Fibroblast of gingiva (primary cell): ENCODE data around the gene BRF1.

Source experiments
- DNase-seq: peaks from one replicate; pipeline ENCODE4 v3.0.0-alpha.2; 2011; ENCODE audit warnings: low read depth

Gene BRF1

DNA sequence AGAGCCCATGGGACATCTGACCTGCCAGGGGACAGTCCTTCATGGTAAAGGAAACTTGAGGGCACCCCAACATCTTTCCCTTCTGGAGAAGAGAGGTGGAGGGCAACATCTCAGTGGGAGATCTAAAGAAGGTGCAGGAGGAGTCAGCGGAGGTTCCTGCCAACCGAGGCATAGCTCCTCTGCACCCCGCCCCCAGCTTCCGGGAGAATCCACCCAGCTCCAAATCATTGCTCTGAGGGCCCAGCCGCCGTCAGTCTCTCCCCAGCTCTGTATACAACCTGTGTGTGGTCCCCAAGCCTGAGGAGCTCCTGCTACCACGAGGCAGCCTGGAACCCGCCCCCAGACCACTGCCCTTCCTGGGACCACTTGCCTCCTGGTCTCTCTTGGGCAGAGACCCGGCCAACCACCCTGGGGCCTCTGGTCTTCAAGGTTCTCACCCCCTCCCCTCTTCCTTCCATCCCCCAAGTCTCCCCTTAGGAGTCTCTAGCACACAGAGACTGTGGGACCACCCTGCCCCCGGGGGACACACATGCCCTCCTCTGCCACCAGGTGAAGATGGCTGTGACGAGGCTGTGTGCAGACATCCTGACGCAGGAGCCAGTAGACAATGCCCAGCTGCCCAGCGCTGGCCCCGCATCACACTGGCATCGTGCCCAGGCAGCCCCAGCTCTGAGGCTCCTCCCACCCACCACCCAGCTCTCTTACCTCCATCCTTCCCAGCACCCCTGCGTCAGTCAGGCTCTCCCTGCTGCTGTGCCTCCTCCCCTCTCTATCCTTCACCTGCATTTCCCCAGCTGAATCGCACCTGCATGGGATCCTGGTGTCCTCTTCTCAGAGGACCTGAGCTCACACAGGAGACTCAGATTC is 106.7 kb downstream of the BRF1 start:
- no peak for DNase-seq

- no peak for DNase-seq
Measured at GRCh38 chr14:105192866-105193731, 107.7 kb downstream of the BRF1 start.

- DNase-seq, result no peak
Measured at GRCh38 chr14:105187935-105188524, 112.8 kb downstream of the BRF1 start.

DNA sequence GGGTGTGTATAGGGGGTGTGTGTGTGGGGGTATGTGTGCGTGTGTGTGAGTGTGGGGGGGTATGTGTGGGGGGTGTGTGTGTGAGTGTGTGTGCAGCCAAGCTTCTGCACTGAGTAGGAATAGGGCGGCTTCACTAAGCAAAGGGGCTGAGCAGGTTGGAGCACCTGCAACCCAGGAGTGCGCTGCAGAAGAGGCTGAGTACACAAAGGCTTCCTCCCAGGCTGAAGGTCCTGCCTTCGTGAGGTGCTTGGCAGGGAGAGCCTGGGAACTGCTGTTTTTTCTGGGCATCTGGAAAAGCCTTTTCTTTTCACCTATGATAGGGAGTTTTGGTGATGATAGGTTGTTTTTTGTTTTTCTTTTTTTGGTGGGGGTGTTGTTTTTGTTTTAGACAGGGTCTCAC is 113.7 kb downstream of the BRF1 start:
- no peak for DNase-seq

DNA sequence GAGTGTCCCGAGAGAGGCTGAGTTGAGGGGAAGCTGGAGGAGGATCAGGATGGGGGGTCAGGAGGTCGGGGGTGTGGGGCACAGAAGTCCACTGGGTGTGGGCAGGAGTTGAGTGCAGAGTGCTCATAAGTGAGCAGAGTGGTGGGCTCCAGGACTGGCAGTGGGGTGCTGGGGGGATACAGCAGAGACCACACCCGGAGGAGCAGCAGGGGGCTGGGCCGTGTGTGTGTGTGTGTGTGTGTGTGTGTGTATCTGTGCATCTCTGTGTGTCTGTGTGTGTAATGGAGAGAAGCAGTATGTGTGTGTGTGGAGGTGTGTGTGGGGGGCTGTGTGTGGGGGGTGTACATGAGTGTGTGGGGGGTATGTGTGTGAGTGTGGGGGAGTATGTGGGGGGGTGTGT is 114.8 kb downstream of the BRF1 start:
- no peak for DNase-seq

- DNase-seq, result no peak
Measured at GRCh38 chr14:105185001-105185400, 115.8 kb downstream of the BRF1 start.

GRCh38 chr14:105184461-105184860 is 116.3 kb downstream of the BRF1 start:
- no peak for DNase-seq

DNA sequence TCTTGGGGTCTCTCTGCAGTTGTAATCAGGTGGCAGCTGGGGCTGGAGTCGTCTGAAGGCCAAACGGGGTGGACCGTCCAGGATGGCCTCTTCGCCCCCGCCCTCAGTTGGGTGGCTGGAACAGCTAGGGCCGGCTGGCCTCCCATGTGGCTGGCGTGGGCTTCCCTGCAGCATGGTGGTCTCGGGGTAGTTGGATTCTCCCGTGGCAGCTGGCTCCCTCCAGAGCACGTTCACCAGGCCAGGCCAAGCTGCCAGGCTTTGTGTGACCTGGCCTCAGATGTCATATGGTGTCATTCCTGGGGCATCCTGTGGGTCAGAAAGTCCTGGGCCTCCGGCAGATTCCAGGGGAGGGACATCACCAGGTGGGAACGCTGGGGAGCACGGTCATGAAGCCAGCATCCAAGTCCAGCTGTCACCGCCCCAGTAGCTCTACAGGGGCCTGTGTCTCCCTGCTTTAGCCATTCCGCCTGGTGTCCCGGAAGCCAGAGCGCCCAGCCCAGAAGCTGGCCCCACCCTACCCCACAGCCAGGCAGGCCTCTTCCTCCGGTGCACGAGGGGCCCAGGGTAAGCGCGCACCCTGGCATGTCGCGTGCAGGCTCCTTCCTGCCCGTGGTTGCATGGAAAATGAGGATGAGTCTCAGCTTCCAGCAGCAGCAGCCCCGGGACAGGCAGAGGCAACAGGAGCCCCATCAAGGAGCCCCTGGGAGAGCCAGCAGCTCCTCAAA is 118.3 kb downstream of the BRF1 start:
- no peak for DNase-seq

- no peak for DNase-seq
Measured at GRCh38 chr14:105181549-105182295, 119.1 kb downstream of the BRF1 start.

GRCh38 chr14:105180592-105181548 is 119.9 kb downstream of the BRF1 start, which contains the start of gene NUDT14:
NUDT14 (minus strand) TSS chr14:105181312; CDS start chr14:105181209, 103 bp downstream.
- peak; percentile 16 for DNase-seq

DNA sequence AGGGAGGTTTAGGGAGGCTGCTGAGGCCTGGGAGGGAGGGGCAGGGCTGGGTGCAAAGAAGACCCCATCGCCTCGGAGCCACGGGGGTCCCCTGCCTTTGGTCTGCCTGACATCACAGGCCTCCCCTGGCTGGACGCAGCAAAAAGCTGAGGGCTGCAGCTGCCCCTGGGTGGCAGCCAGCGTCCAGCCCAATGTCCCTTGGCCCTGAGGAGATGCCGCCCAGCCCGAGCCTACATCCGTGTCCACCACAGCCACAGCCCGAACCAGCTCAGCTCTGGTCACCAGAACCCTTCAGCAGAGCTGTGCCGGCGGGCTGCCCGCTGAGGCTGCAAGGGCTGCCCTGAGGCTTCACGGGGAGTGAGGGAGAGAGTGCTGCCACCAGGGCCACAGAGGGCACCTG is 121.6 kb downstream of the BRF1 start:
- no peak for DNase-seq

DNA sequence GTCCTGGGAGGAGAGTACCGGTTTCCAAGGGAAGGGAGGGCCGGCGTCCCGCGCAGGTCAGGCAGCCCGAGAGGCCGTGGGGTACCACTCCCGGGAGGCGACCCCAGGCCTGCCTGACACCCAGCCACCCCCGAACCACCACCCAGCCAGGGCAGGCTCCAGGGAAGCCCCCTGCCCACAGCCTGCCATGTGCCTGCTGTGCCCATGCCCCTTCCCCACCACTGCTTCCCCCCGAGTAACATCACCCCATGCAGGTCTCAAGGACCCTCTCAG is 122.0 kb downstream of the BRF1 start:
- no peak for DNase-seq

GRCh38 chr14:105178069-105178867 is 122.5 kb downstream of the BRF1 start:
- no peak for DNase-seq

- no peak for DNase-seq
Measured at GRCh38 chr14:105177082-105177481, 123.7 kb downstream of the BRF1 start.

DNA sequence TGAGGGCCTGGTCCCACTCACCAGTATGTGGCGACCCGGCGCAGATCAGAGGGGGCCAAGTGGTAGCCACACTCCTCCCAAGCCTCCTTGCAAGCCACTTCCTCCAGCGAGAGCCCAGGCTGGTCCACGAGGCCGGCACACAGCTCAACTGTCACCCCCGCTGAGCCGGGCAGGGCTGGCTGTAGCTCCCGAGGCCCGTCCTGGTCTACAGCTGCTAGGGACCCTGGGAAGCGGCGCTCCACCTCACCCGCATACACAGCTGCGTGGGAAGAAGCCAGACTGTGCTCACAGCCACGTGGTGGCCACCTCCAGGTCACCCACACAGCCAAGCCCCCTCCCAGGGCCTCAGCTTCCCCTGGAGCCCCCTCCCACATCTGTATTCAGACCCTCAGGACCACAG is 124.3 kb downstream of the BRF1 start:
- DNase-seq, result no peak

GRCh38 chr14:105173901-105174894 is 126.6 kb downstream of the BRF1 start:
- no peak for DNase-seq

DNA sequence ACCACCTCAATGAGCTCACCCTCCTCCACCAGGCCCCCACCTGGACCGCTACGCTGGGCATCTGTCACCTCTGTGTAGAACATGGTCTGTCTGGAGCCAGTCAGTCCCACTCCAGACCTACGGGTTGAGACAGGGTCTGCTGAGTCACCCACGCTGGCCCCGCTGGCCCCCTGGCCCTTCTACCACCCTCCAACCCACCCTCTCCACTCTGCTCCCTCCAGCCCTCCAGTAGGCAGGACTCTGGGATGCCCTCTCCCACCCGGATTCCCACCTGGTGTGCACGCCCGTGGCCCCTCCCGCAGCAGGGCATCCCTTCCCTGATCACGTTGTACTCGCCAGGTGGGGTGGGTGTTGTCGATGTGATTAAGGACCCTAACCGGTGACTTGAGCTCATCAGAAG is 127.7 kb downstream of the BRF1 start:
- no peak for DNase-seq

DNA sequence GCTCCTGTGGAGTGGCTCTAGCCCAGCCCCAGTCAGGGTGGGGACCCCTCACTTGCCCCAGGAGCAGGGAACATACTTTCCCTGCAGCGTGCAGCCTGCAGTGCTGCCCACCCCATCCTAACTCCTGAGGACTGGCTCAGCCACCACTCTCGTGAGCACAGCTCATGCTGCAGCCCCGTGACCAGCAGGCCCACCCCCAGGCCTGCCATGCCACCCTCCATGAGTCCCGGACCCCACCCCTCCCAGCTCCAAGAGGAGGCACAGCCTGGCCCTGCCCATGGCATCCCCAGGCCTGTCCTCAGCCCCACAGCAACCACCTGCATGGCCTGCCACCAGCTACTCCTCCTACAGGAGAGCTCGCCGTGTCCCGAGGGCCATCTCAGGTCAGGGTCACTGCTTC is 128.3 kb downstream of the BRF1 start:
- DNase-seq, result no peak
